Osteoblast (primary cell): Measurements from ENCODE around the gene TFIP11. TPM values are rescaled to one million over a fixed set of nuclear protein-coding genes. Genes with fewer than 3 reads are reported as not detected.

Experiments
- DNase-seq: peaks from one replicate; pipeline ENCODE4 v3.0.0; 2011; ENCODE audit warnings: low spot score, mixed read lengths; ENCODE audit not compliant: insufficient read length; ENCODE audit errors: missing footprints
- H2AFZ ChIP-seq: 2 replicates; pipeline ENCODE4 v1.6.0; 2011; ENCODE audit warnings: mild to moderate bottlenecking, low read length
- H3K27ac ChIP-seq: 2 replicates; pipeline ENCODE4 v1.5.1; 2011; ENCODE audit warnings: mild to moderate bottlenecking, low read depth, low read length, moderate library complexity
- H3K27me3 ChIP-seq: 2 replicates; pipeline ENCODE4 v1.6.0; 2012; ENCODE audit warnings: mild to moderate bottlenecking, control low read depth, inconsistent platforms, low read length, moderate library complexity; ENCODE audit not compliant: insufficient read depth
- H3K36me3 ChIP-seq: 2 replicates; pipeline ENCODE4 v1.5.1; 2011; ENCODE audit warnings: mild to moderate bottlenecking, low read length, control low read depth, moderate library complexity; ENCODE audit not compliant: insufficient read depth
- H3K4me1 ChIP-seq: 2 replicates; pipeline ENCODE4 v1.5.1; 2011; ENCODE audit warnings: mild to moderate bottlenecking, low read length, control low read depth, moderate library complexity; ENCODE audit not compliant: insufficient read depth
- H3K4me2 ChIP-seq: 2 replicates; pipeline ENCODE4 v1.6.0; 2011; ENCODE audit warnings: mild to moderate bottlenecking, low read length; ENCODE audit not compliant: insufficient read depth
- H3K4me3 ChIP-seq: fragments of 200-600 bp; sonication (generic); 3 replicates; pipeline ENCODE4 v1.5.1; 2012; ENCODE audit warnings: mild to moderate bottlenecking, low read length, inconsistent platforms; ENCODE audit not compliant: insufficient read depth
- H3K79me2 ChIP-seq: 2 replicates; pipeline ENCODE4 v1.6.0; 2012; ENCODE audit warnings: mild to moderate bottlenecking, low read length, control low read depth, inconsistent platforms; ENCODE audit not compliant: insufficient read depth
- H3K9me3 ChIP-seq: 2 replicates; pipeline ENCODE4 v1.5.1; 2011; ENCODE audit warnings: low read depth, low read length, control low read depth
- H4K20me1 ChIP-seq: 2 replicates; pipeline ENCODE4 v1.6.0; 2012; ENCODE audit warnings: mild to moderate bottlenecking, low read length, control low read depth; ENCODE audit not compliant: insufficient read depth
- total RNA-seq: library from RNA; depleted of rRNA; stranded (reverse); fragments of >200 nt; gene quantifications from 2 replicates; pipeline ENCODE4 v1.2.3, GENCODE V29; 2012
- TF ChIP-seq, protein P1 (sequence below): IDR thresholded peaks from 2 replicates; pipeline ENCODE4 v1.5.1; 2011; ENCODE audit warnings: mild to moderate bottlenecking, low read depth, low read length, moderate library complexity; ENCODE audit errors: extremely low read depth

Gene TFIP11
- total RNA-seq, 1 donor, result 34.7 TPM

GRCh38 chr22:26486394-26486793 lies 25.9 kb downstream of the TFIP11 start:
- Histone ChIP-seq H3K4me2 (no peak overlapping the region), H3K79me2 (peaks cover 39% of the 10 kb centered on the region), H3K36me3 (peaks cover 35% of the 10 kb centered on the region), H3K27me3 (no peaks in the 10 kb centered on the region), H3K4me3 (no peak overlapping the region), H3K9me3 (no peaks in the 10 kb centered on the region), H4K20me1 (no peaks in the 10 kb centered on the region), H3K4me1 (peaks cover 23% of the 10 kb centered on the region), H3K27ac (no peak overlapping the region), H2AFZ (no peak overlapping the region)
- no peak for DNase-seq
- TF ChIP-seq, protein P1, sequence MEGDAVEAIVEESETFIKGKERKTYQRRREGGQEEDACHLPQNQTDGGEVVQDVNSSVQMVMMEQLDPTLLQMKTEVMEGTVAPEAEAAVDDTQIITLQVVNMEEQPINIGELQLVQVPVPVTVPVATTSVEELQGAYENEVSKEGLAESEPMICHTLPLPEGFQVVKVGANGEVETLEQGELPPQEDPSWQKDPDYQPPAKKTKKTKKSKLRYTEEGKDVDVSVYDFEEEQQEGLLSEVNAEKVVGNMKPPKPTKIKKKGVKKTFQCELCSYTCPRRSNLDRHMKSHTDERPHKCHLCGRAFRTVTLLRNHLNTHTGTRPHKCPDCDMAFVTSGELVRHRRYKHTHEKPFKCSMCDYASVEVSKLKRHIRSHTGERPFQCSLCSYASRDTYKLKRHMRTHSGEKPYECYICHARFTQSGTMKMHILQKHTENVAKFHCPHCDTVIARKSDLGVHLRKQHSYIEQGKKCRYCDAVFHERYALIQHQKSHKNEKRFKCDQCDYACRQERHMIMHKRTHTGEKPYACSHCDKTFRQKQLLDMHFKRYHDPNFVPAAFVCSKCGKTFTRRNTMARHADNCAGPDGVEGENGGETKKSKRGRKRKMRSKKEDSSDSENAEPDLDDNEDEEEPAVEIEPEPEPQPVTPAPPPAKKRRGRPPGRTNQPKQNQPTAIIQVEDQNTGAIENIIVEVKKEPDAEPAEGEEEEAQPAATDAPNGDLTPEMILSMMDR, result no peak

DNA sequence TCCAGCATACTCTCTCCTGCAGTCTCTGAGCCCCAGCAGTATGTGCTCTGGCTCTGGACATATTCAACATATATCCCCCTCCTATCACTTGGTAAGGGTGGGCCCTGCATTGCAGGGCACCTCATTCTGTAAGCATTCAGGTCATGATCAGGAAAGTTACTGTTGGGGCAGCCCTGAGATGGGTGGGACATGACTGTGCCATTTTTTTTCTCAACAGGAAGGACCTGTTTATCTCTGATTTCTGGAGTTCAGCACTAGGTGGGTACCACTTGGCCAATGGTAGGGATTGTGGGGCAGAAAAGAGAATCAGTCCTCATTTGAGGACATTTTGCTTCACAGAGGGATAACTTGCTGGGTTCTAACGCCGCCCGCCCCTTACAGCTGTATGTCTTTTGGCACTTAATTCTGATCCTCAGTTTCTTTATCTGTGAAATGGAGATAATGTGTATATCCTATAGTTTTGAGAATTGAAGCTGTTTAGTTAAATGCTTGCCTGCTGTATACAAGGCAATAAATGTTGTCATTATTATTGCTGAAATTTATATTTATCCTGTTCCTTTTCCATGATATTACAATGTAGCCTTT lies 26.4 kb downstream of the TFIP11 start:
- H3K9me3 ChIP-seq, result no peaks in the 10 kb centered on the region
- H3K4me2 ChIP-seq, result peak overlapping the region; percentile 82
- H3K36me3 ChIP-seq, result peaks cover 30% of the 10 kb centered on the region
- DNase-seq, result no peak
- peaks cover 44% of the 10 kb centered on the region for H3K79me2 ChIP-seq
- peak overlapping the region; percentile 92 for H3K27ac ChIP-seq
- no peak overlapping the region for H3K4me3 ChIP-seq
- H4K20me1 ChIP-seq, result no peaks in the 10 kb centered on the region
- no peaks in the 10 kb centered on the region for H3K27me3 ChIP-seq
- H3K4me1 ChIP-seq, result peaks cover 23% of the 10 kb centered on the region
- no peak overlapping the region for H2AFZ ChIP-seq
- TF ChIP-seq, protein P1, result no peak

DNA sequence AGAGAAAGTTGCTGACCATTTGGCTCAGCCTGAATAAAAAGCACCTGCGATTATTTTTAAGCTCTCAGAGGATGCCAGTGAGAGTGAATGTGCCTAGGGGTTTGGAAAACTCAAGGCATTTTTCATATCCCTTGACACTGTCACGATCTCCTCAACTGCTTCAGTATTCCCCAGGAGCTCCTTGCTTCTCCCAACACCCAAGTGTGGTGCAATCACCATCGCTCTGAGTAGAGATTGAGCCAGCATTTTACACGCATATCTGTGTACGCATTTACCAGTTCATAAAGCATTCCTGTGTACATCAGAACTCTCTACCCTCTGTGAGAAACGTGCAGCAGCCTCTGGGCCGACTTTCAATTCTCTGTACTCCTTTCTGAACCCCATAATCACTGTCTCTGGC lies 27.3 kb downstream of the TFIP11 start:
- Histone ChIP-seq H3K79me2 (peaks cover 52% of the 10 kb centered on the region), H3K4me3 (peak overlapping the region; percentile 12)

DNA sequence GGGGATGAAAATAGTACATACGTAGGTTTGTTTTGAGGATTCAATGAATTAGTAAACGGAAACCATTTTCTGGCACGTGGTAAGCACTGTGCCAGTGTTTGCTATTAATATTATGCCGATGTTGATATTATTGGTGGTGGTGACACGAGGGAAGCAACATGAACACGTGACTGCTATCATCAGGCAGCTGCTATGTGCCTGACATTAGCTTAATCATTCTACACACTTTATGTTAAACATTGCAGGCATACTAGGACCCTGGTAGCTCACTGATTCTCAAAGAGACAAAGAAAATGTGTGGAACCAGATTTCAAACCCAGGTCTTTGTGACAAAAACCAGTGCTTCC lies 27.9 kb downstream of the TFIP11 start:
- H3K9me3 ChIP-seq, result no peaks in the 10 kb centered on the region
- peak overlapping the region; percentile 92 for H3K27ac ChIP-seq
- peaks cover 59% of the 10 kb centered on the region for H3K79me2 ChIP-seq
- H3K4me3 ChIP-seq, result peak overlapping the region; percentile 93
- H4K20me1 ChIP-seq, result no peaks in the 10 kb centered on the region
- no peak for DNase-seq
- peak overlapping the region; percentile 78 for H2AFZ ChIP-seq
- TF ChIP-seq, protein P1, result no peak
- no peaks in the 10 kb centered on the region for H3K27me3 ChIP-seq
- H3K4me1 ChIP-seq, result peaks cover 33% of the 10 kb centered on the region
- peaks cover 15% of the 10 kb centered on the region for H3K36me3 ChIP-seq
- H3K4me2 ChIP-seq, result peak overlapping the region; percentile 82

More for the DNA sequence above, 27.3 kb downstream of the TFIP11 start:
- Histone ChIP-seq H3K4me2 (peak overlapping the region; percentile 82), H3K27me3 (no peaks in the 10 kb centered on the region), H3K4me1 (peaks cover 26% of the 10 kb centered on the region), H4K20me1 (no peaks in the 10 kb centered on the region), H3K27ac (peak overlapping the region; percentile 92), H3K36me3 (peaks cover 22% of the 10 kb centered on the region), H3K9me3 (no peaks in the 10 kb centered on the region), H2AFZ (no peak overlapping the region)
- TF ChIP-seq, protein P1, result no peak
- DNase-seq, result peak; percentile 73
